Measurements from ENCODE around the gene MISP3.

DNA sequence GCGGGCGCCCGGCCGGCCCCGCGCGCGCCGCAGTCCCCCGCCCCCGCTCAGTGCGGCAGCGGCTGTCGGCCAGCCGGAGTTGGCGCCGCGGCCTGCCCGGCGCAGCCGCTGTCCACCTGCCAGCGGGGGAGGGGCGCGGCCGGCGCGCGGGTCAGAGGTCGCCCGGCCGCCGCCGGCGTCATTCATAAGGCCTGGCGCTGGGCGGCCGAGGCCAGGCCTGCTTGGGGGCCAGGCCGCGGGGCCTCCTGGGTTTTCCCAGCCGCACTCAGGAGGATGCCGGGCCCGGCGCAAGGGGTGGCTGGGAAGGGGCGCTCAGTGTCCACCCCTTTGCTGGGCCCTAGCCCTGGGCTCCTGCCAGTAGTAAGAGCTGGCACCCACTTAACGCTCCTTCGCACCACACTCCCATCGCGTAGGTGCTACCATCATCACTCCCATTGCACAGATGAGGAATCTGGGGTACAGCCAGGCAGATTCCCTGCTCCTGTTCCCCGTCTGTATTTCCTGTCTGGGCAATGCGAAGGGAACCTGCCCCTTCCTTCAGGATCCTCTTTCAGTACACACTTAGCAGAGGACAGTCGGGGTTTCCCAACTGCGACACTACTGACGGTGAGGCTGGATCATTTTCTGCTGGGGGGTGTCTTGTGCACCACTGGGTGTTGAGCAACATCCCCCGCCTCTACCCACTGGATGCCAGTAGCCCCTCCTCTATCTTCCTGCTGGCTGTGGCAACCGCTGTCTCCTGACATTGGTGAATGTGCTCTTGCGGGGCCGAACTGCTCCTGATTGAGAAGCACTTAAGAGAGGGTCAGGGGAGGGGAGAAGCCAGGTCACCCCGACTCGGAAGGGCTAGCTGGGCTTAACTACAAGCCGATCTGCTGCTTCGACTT, 45.8 kb downstream of the MISP3 start:
- peak; percentile 32 to 61 for TF ChIP-seq POLR2A (IDR thresholded peaks at IDR 0.05)
- TF ChIP-seq, protein P1, sequence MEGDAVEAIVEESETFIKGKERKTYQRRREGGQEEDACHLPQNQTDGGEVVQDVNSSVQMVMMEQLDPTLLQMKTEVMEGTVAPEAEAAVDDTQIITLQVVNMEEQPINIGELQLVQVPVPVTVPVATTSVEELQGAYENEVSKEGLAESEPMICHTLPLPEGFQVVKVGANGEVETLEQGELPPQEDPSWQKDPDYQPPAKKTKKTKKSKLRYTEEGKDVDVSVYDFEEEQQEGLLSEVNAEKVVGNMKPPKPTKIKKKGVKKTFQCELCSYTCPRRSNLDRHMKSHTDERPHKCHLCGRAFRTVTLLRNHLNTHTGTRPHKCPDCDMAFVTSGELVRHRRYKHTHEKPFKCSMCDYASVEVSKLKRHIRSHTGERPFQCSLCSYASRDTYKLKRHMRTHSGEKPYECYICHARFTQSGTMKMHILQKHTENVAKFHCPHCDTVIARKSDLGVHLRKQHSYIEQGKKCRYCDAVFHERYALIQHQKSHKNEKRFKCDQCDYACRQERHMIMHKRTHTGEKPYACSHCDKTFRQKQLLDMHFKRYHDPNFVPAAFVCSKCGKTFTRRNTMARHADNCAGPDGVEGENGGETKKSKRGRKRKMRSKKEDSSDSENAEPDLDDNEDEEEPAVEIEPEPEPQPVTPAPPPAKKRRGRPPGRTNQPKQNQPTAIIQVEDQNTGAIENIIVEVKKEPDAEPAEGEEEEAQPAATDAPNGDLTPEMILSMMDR (IDR thresholded peaks at IDR 0.05), result peak in 1 of 4 experiments; percentile 1

Data from uterus (tissue), 2 donors.